ENCODE results near the gene KRABD2.

- TF ChIP-seq EZH2phosphoT487 (IDR thresholded peaks at IDR 0.05; ENCODE audit: insufficient read depth, low read depth) (no peak), EZH2 (IDR thresholded peaks at IDR 0.05; ENCODE audit: insufficient read depth, poor library complexity, severe bottlenecking) (no peak)
Observed at GRCh38 chr17:8360260-8360659, 16.2 kb downstream of the KRABD2 start.
